HG03521 (cell line): ENCODE measurements around the gene WFDC11.
"Not testable (repeated sequence)": the region's sequence is repeated elsewhere in the genome, so short reads cannot be mapped to it uniquely, and the experiment has no call there.

ENCODE experiments used
- ATAC-seq: cut with Tn5 transposase; IDR thresholded peaks from one replicate; pipeline ENCODE4 v1.9.1; 2021; ENCODE audit warnings: mild to moderate bottlenecking, moderate library complexity; ENCODE audit not compliant: unreplicated experiment

WFDC11 gene

DNA sequence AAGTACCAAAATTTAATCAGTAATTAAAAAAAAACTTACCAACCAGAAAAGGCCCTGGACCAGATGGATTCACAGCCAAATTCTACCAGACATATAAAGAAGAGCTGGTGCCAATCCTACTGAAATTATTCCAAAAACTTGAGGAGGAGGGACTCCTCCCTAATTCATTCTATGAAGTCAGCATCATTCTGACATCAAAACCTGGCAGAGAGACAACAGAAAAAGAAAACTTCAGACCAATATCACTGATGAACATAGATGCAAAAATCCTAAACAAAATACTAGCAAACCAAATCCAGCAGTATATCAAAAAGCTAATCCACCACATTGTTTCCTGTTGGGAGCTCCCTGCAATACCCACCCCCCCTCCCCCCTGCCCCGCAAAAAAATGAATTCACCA is at the start of gene WFDC11:
Gene WFDC11, minus strand, starts transcription at position 101 of the 400 bp plus-strand sequence. CDS start 19,639 bp downstream, outside the sequence.
- no peak for ATAC-seq

DNA sequence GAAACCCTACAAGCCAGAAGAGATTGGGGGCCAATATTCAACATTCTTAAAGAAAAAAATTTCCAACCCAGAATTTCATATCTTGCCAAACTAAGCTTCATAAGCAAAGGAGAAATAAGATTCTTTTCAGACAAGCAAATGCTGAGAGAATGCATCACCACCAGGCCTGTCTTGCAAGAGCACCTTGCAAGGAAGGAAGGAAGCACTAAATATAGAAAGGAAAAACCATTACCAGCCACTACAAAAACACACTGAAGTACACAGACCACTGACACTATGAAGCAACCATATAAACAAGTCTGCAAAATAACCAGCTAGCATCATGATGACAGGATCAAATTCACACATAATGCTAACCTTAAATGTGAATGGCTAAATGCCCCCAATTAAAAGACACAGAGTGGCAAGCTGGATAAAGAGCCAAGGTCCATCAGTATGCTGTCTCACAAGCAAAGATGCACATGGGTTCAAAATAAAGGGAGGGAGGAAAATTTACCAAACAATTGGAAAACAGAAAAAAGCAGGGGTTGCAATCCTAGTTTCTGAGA is 46.2 kb upstream of the WFDC11 start:
- ATAC-seq: not testable (repeated sequence)

DNA sequence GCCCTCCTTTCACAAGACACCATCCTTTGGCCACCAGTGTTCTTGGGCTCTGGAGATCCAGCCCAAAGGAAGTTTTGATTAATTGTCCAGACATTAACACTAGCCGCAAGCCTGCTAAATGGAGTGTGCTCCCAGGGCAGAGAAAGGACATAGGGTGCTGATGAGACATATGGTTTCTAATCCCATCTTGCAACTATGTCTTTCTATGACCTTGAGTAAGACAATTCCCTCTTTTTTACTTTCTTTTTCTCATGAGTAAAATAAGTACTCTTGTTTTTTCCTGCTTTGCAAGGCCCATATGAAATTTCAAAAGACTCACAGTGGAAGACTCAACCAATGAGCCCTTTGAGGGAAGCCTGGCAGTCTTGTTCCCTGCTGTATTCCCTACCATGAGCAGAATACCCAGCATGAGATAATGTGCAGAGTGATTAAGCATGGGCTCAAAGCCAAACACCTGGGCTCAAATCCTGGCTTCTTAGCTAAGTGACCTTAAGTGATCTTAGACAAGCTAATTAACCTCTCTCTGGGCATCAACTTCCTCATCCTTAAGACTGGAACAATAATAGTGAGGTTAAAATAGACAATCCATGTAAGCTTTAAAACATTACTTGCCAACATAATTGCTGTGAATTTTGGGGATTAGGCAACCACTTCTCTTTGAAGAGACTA is 35.1 kb upstream of the WFDC11 start, which contains the start of gene WFDC10B:
Gene WFDC10B, minus strand, starts transcription at position 51 of the 669 bp plus-strand sequence. CDS start 19,027 bp downstream, outside the sequence.
- no peak for ATAC-seq

DNA sequence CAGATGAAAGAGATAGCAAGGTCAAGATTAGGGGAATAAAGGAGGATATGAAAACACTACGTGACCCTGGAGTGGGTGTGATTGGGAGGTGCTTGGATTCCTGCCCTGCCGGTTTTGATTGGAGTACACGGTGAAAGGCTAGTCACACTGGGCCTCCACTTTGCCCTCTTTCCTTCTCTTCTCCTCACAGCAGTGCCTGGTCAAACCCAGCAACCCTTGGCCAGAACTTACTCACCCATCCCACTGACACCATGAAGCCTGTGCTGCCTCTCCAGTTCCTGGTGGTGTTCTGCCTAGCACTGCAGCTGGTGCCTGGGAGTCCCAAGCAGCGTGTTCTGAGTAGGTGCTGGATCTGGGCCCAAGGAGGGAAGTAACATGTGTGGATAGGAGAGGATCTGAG is 31.8 kb upstream of the WFDC11 start, which contains the start of gene WFDC13:
Gene WFDC13, plus strand, starts transcription at position 166 of the 400 bp plus-strand sequence. Its CDS starts 86 bp downstream, at position 252.
- no peak for ATAC-seq

DNA sequence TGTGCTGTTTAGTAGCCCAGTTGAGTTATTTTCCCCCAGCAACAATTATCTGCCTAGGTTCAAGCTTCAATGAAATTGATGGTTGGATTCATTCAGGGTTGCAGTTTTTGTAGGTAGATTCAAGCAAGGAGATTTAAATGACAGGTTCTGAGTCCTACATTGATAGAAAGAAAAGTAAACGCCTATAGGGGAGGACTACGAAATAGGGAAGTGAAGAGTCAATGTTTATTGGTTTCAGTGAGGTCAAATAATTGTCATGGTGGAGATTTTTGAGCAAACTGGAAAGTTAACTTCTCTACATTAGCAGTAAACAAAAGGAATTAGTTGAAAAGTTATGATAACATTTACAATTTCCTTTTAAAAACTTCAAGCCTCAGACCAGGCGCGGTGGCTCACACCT is 31.1 kb upstream of the WFDC11 start:
- ATAC-seq: no peak

DNA sequence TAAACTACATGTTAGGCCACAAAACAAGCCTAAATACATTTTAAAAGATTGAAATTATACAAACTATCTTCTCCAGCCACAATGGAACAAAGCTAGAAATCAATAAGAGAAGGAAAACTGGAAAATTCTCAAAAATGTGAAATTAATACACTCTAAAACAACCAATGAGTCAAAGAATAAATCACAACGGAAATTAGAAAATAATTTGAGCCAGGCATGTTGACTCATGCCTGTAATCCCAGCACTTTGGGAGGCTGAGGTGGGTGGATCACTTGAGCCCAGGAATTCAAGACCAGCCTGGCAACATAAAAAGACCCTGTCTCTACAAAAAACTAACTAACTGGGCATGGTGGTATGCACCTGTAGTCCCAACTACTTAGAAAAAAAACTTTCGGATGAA is 25.5 kb upstream of the WFDC11 start:
- no peak for ATAC-seq

DNA sequence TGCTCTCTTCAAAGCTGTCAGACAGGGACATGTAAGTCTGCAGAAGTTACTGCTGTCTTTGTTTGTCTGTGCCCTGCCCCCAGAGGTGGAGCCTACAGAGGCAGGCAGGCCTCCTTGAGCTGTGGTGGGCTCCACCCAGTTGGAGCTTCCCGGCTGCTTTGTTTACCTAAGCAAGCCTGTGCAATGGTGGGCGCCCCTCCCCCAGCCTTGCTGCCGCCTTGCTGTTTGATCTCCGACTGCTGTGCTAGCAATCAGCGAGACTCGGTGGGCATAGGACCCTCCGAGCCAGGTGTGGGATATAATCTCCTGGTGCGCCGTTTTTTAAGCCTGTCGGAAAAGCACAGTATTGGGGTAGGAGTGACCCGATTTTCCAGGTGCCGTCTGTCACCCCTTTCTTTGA is 23.3 kb upstream of the WFDC11 start:
- ATAC-seq: not testable (repeated sequence)

DNA sequence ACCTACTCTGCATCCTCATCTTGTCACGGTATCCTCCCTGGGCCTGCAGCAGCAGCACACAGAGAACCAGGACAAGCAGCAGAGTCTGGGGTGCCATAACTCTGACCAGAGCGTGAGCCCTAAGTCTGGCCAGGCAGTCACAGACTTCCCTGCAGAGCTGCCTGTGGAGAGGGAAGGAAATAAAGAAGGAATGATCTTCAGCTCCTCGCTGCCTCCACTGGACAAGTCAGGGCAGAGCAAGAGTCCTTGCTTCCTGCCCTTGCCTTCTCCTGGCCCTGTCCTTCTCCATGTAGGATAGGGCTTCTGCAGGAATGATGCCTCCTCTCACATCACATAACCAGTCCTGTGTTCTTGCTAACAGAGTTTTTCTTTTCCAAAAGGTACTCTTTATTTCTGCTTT is 15.9 kb upstream of the WFDC11 start:
- ATAC-seq: no peak

DNA sequence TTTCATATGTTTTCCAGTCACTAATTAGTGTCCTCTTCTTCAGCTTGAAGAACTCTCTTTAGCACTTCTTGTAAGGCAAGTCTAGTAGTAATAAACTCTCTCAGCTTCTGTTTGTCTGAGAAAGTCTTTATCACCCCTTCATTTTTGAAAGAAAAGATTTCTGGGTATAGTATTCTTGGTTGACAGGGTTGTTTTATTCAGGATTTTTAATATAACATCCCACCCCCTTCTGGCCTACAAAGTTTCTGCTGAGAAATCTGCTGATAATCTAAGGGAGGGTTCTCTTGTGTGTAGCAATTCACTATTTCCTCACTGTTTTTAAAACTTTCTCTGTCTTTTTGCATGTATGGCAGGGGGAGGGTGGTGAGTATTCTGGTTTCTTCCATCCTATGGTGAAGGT is 9.6 kb upstream of the WFDC11 start:
- no peak for ATAC-seq

DNA sequence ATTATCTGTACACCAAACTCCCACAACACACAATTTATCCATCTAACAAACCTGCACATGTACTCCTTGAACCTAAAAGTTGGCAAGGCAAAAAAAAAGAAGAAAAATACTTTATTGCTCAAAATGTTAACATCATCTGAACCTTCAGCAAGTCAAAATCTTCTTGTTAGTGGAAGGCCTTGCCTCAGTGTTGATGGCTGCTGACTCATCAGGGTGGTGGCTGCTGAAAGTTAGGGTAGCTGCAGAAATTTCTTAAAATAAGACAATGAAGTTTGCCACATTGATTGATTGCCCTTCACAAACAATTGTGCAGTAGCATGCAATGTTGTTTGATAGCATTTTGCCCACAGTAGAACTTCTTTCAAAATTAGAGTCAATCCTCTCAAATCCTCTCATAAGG is 2.7 kb upstream of the WFDC11 start:
- ATAC-seq: no peak

DNA sequence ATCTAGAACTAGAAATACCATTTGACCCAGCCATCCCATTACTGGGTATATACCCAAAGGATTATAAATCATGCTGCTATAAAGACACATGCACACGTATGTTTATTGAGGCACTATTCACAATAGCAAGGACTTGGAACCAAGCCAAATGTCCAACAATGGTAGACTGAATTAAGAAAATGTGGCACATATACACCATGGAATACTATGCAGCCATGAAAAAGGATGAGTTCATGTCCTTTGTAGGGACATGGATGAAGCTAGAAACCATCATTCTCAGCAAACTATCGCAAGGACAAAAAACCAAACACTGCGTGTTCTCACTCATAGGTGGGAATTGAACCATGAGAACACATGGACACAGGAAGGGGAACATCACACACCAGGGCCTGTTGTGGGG is 13.0 kb downstream of the WFDC11 start:
- ATAC-seq: not testable (repeated sequence)

DNA sequence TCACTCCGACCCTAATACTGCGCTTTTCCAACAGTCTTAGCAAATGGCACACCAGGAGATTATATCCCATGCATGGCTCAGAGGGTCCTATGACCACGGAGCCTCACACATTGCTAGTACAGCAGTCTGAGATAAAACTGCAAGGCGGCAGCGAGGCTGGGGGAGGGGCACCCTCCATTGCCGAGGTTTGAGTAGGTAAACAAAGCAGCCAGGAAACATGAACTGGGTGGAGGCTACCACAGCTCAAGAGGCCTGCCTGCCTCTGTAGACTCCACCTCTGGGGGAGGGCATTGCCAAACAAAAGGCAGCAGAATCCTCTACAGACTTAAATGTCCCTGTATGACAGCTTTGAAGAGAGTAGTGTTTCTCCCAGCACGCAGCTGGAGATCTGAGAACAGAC is 18.3 kb downstream of the WFDC11 start:
- not testable (repeated sequence) for ATAC-seq

DNA sequence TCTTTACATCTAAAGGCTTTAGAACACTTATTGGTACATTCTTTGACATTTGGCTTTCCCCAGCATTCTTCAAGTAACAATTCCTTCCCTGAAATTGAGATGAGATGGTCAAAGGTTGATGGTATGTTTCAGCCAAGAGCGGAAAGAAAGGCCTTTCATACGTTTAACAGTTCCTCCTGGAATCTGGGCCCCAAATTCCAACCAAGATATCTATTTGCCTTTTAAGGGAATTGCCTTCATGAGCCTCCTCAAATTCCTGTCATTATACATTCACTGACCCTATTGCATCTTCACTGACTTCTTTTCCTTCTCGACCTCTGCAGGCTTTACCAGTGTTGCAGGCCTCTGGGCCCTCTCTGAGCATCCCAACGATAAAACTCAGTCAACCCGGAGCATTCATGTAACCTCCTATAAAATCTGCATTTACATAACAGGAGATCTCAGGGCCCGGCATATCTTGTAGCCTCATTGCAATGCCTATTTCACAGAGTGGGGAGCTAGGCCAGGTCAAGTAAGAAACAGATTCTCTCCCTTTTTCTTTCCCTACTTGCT is 20.7 kb downstream of the WFDC11 start:
- no peak for ATAC-seq

DNA sequence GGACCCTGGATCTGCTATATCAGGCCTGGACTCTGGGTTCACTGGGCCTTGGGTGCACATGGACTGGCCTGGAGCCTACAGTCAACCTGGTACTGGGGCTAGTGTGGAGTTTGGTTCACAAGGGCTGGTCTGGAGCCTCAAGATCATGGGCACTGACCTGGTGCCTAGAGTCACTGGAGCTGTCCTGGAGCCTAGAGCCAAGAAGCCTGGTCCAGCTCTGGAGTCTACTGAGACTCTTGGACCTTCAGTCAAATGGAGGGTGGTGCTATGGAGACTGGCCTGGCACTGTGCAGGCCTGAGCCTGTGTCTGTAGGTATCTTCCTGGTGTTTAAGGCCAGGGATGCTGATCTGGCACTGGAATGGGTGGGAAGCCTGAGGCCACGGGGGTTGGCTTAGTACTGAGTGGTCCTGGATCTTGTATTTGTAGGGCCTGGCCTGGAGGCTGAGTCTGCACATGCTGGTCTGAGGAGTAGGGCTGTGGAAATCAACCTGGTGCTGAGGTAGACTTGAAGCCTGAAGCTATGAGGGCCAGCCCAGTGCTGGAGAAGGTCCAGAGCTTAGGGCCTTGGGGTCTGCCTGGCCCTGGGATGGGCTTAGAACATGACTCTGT is 22.5 kb downstream of the WFDC11 start:
- no peak for ATAC-seq

DNA sequence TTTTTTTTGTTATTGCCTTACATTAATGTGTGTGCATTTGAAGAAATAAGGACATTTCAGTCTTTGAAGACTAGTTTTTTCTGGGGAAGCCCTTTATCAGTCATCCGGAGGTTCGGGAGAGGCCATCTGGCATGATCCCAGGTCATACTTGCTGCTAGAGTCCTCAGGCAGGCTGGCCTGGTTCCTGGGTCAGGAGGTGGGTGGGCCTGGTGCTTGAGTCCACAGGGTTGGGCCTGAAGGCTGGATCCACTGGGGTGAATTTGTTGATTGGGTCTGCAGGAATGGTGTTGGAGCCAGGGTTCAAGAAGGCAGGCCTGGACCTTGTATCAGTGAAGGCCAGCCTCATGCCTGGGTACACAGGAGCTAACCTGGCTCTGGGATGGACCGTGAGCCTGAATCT is 23.2 kb downstream of the WFDC11 start:
- ATAC-seq: no peak

DNA sequence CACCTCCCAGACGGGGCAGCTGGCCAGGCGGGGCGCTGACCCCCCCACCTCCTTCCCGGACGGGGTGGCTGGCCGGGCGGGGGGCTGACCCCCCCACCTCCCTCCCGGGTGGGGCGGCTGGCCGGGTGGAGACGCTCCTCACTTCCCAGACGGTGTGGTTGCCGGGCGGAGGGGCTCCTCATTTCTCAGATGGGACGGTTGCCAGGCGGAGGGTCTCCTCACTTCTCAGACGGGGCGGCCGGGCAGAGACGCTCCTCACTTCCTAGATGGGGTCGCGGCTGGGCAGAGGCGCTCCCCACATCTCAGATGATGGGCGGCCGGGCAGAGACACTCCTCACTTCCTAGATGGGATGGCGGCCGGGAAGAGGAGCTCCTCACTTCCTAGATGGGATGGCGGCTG is 24.2 kb downstream of the WFDC11 start:
- ATAC-seq: not testable (repeated sequence)

DNA sequence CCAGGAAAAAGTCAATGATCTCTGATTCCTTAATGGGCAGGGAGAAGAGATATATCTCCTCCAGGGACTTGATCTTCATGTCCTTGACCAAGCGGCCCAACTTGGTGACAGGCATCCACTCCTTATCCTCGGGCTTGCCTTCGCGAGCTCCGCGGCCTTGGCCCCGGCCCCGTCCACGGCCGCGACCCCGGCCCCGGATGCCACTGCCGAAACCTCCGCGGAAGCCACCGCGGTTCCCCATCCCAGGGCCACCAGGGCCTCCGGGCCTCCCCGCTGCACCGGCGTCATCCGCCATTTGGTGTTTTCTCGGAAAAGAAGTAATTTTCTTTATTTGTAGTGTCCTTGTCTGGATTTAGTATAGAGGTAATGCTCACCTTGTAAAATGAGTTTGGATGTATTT is 29.0 kb downstream of the WFDC11 start:
- ATAC-seq: not testable (repeated sequence)

DNA sequence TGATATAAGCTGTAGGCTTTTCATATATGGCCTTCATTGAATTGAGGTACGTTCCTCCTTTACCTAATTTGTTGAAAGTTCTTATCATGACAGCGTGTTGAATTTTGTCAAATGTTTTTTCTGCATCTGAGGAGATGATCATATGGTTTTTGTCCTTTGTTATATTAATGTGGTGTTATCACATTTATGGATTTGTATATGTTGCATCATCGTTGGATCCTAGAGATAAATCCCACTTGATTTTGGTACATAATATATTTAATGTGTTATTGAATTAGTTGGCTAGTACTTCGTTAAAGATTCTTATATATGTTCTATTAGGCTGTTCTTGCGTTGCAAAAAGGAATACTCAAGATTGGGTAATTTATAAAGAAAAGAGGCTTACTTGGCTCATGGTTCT is 30.4 kb downstream of the WFDC11 start:
- ATAC-seq: no peak

DNA sequence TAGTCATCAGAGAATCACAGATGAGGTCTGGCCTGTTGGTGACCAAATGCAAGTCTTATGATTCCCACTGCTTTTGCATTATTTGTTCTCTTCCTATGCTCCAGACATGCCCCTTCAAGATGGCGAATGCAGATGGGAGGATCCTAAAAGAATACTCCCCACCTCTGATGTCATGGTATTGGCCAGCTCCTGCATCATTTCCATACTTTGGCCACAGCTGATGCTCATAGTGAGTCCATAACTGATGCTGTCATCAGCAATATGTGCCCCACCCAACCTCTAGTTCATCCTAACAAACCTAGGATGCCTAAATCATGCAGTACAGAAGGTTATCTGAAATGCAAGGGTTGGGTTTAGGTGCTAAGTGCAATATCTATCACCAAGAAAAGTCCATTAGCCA is 33.5 kb downstream of the WFDC11 start:
- ATAC-seq: no peak

DNA sequence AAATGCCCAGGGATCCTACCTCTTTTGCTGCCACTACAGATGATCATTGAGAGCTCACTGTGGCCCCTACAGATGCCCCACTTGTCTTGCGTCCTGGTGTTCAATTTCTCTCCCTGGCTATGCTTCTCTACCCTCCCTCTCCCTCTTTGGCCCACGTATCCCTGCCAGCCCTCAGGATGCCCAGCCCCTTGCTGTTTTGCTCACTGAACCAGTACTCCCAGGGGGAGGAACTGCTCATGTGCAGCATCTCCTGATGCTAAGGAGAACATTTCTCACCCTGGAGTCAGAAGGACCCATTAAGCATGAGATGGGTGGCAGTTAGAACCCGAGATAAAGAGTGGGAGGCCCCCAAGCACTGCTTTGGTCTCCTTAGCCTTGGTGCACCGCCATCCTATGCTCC is 38.9 kb downstream of the WFDC11 start, which contains the start of gene WFDC9:
Gene WFDC9, minus strand, starts transcription at position 101 of the 400 bp plus-strand sequence. CDS start 21,103 bp downstream, outside the sequence.
- no peak for ATAC-seq

DNA sequence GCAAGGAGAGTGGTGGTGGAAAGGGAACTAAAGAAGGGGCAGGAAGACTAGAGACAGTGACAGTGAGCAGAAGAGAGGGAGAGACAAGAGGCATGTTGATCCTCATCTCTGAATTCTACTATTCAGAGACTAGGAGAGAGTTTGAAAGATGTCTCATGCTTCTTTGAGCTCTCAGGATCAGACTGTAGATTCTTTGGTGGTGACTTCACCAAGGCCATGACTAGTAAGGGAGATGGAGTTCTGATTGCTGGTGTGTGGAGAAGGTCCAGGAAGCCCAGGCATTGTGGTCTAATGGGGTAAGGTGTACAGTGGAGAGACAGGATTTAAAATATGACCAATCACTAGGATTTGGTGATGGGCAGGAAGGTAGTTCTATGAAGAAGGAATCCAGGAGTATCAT is 39.7 kb downstream of the WFDC11 start:
- no peak for ATAC-seq
